Subcutaneous adipose tissue (tissue), 4 donors: ENCODE results near the gene C12orf57. TPM values are rescaled to one million over a fixed set of nuclear protein-coding genes. Genes with fewer than 3 reads are reported as not detected.

Source experiments
- CTCF ChIP-seq: fragments of 450-650 bp; IDR thresholded peaks from one replicate; pipeline ENCODE4 v1.5.1; 2016; ENCODE audit warnings: low read depth, mild to moderate bottlenecking, control low read depth, antibody characterized with exemption, moderate library complexity
- total RNA-seq, 4 donors: library from RNA; depleted of rRNA; stranded (reverse); fragments of >200 nt; gene quantifications; one replicate each; pipeline ENCODE4 v1.1.0, GENCODE V29; 2016

The C12orf57 gene
- total RNA-seq, 4 donors from 2014 or later: 233 to 359 (median 280) TPM

GRCh38 chr12:6961695-6962284 is 18.0 kb downstream of the C12orf57 start:
- no peak for TF ChIP-seq CTCF

- TF ChIP-seq CTCF: no peak
Measured at GRCh38 chr12:6962285-6963015, 18.6 kb downstream of the C12orf57 start.

GRCh38 chr12:6963016-6963731 is 19.4 kb downstream of the C12orf57 start:
- TF ChIP-seq CTCF: no peak

- no peak for TF ChIP-seq CTCF
Measured at GRCh38 chr12:6963791-6964413, 20.1 kb downstream of the C12orf57 start.

- no peak for TF ChIP-seq CTCF
Measured at GRCh38 chr12:6964605-6965025, 20.8 kb downstream of the C12orf57 start.

- no peak for TF ChIP-seq CTCF
Measured at GRCh38 chr12:6965026-6965661, 21.3 kb downstream of the C12orf57 start.
